ENCODE results near the gene ZCCHC24. TPM values are rescaled to one million over a fixed set of nuclear protein-coding genes. Genes with fewer than 3 reads are reported as not detected.

Gene ZCCHC24
- total and polyA plus RNA-seq, 10 donors: 4.9 to 34.1 (median 23.7) TPM

DNA sequence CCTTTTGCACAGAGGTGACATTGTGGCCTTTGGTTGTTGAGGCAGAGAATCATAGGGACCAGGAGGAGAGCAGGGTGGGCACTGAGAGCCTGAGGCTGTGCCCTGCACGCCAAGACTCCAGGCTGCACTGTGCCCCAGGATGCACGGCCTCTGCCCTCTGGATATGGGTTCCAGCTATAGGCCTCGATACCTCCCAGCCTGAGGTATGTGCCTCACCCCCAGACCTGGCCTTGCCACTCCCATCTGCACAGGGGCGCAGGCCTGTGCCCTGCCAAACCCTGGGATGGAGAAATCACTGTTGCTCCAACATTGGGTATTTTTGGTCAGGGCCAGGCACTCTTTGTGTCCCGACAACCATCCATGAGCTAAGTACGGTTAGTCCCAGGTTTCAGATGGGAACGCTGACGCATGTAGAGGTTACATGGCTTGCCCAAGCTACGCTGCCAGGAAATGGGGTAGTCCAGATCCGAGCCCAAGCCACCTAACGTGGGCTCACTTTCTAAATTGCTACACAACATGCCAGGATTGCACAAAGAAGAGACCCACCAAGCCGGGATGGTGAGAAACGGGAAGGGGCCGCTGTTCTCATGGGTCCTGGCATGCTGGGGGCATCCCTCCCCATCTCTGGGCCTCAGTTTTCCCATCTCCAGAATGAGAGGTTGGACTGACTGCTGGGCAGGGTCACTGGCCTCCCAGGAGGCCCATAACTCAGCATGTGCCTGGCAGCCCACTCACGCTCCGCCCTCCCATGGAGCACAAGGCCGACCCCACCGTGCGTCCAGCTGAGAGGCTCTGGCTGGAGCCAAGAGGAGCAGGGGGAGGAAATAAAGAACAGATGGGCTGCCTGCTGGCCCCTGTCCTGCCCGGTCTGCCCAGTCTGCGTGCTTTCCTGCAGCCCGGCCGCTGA is 44.2 kb downstream of the ZCCHC24 start:
- intact Hi-C loops (cut with DNase I; ENCODE audit: low total_unique reads): no loop called here
- Histone ChIP-seq H3K27ac (peak overlapping the region in 7 of 8 donors; percentile 2 to 92 (median 82)), H3K9me3 (no peaks in the 10 kb centered on the region), H3K4me3 (no peak overlapping the region), H3K27me3 (replicated peaks in 1 of 7) (peaks cover 0 to 5% (median 0%) of the 10 kb centered on the region in 7 donors), H3K36me3 (peaks cover 0 to 6% (median 0%) of the 10 kb centered on the region in 6 donors), H3K4me1 (peaks cover 53 to 99% (median 78%) of the 10 kb centered on the region in 6 donors)
- TF ChIP-seq POLR2AphosphoS5 (IDR thresholded peaks at IDR 0.05) (peak; percentile 81 to 89 (median 88)), POLR2A (IDR thresholded peaks at IDR 0.05) (no peak)
- WGBS, 5 donors: 52 to 76% (median 70%) methylated on average over 17 to 23 of the region's 23 CpGs
- DNase-seq: peak; percentile 87

- 72 to 79% (median 78%) methylated on average over 10 to 11 of the region's 11 CpGs for WGBS, 5 donors
- H3K4me1 ChIP-seq: peaks cover 44 to 94% (median 69%) of the 10 kb centered on the region in 6 donors
- H3K27ac ChIP-seq: peak overlapping the region in 6 of 8 donors; percentile 15 to 92 (median 83)
- peaks cover 0 to 6% (median 0%) of the 10 kb centered on the region in 6 donors for H3K36me3 ChIP-seq
- no peak overlapping the region for H3K4me3 ChIP-seq
- peaks cover 0 to 5% (median 0%) of the 10 kb centered on the region in 7 donors for H3K27me3 ChIP-seq (replicated peaks in 1 of 7)
- TF ChIP-seq POLR2A (IDR thresholded peaks at IDR 0.05): no peak
- peak; percentile 15 to 81 (median 49) for TF ChIP-seq CTCF (IDR thresholded peaks at IDR 0.05 in 8 of 11, conservative IDR thresholded peaks at IDR 0.05 in 3 of 11)
- intact Hi-C loops (cut with DNase I; ENCODE audit: low total_unique reads): no loop called here
- DNase-seq: peak; percentile 85
- no peaks in the 10 kb centered on the region for H3K9me3 ChIP-seq
Observed at GRCh38 chr10:79400146-79401004, 45.0 kb downstream of the ZCCHC24 start.

- TF ChIP-seq POLR2AphosphoS5 (IDR thresholded peaks at IDR 0.05): peak; percentile 51 to 79 (median 76)
- no peak for TF ChIP-seq CTCF (IDR thresholded peaks at IDR 0.05 in 8 of 11, conservative IDR thresholded peaks at IDR 0.05 in 3 of 11)
- peaks cover 0 to 5% (median 0%) of the 10 kb centered on the region in 7 donors for H3K27me3 ChIP-seq (replicated peaks in 1 of 7)
- no peaks in the 10 kb centered on the region for H3K9me3 ChIP-seq
- H3K4me1 ChIP-seq: peaks cover 34 to 83% (median 59%) of the 10 kb centered on the region in 6 donors
- peak; percentile 86 for DNase-seq
- H3K36me3 ChIP-seq: peaks cover 0 to 7% (median 0%) of the 10 kb centered on the region in 6 donors
- 30 to 37% (median 34%) methylated on average over 13 to 15 of the region's 15 CpGs for WGBS, 5 donors
- H3K4me3 ChIP-seq: no peak overlapping the region
- H3K27ac ChIP-seq: peak overlapping the region in 6 of 8 donors; percentile 52 to 92 (median 78)
- intact Hi-C loops (cut with DNase I; ENCODE audit: low total_unique reads): no loop called here
Observed at GRCh38 chr10:79399223-79399831, 46.1 kb downstream of the ZCCHC24 start.

- no peak for TF ChIP-seq POLR2A (IDR thresholded peaks at IDR 0.05)
- no peak for TF ChIP-seq CTCF (IDR thresholded peaks at IDR 0.05 in 8 of 11, conservative IDR thresholded peaks at IDR 0.05 in 3 of 11)
- no peak for TF ChIP-seq POLR2AphosphoS5 (IDR thresholded peaks at IDR 0.05)
- Histone ChIP-seq H3K27me3 (replicated peaks in 1 of 7) (peaks cover 0 to 5% (median 0%) of the 10 kb centered on the region in 7 donors), H3K27ac (peak overlapping the region in 6 of 8 donors; percentile 52 to 92 (median 78)), H3K36me3 (peaks cover 0 to 14% (median 0%) of the 10 kb centered on the region in 6 donors), H3K9me3 (no peaks in the 10 kb centered on the region), H3K4me3 (no peak overlapping the region), H3K4me1 (peaks cover 29 to 77% (median 53%) of the 10 kb centered on the region in 6 donors)
- 79 to 92% (median 88%) methylated on average over 4 of the region's 4 CpGs for WGBS, 5 donors
- intact Hi-C loops (cut with DNase I; ENCODE audit: low total_unique reads): no loop called here
- DNase-seq: no peak
Observed at GRCh38 chr10:79398642-79399041, 46.8 kb downstream of the ZCCHC24 start.
